Natural killer cell (primary cell): ENCODE measurements around the gene MRPS34. TPM values are rescaled to one million over a fixed set of nuclear protein-coding genes. Genes with fewer than 3 reads are reported as not detected.

ENCODE experiments used
- ATAC-seq, 3 donors: fragments of 150-1000 bp in 2 of 3; fragments of 200-7000 bp in 1 of 3; cut with Tn5 transposase; 1 replicate in 1 of 3; 2 replicates in 2 of 3; pipeline ENCODE4 v1.10.0; 2021; ENCODE audit warnings: mild to moderate bottlenecking in 2 of 3, moderate library complexity in 2 of 3
- DNase-seq, 2 donors: peaks; one replicate each; pipeline versions ENCODE4 v3.0.0 to v3.0.0-alpha.2; 2013 to 2021; ENCODE audit warnings: mixed read lengths in 1 of 2
- H3K27ac ChIP-seq: one replicate; pipeline ENCODE4 v1.5.1; 2013; ENCODE audit warnings: mild to moderate bottlenecking, low read length
- H3K27me3 ChIP-seq: one replicate; pipeline ENCODE4 v1.6.1; 2013; ENCODE audit warnings: low read length; ENCODE audit not compliant: control insufficient read depth, insufficient read depth
- H3K36me3 ChIP-seq: one replicate; pipeline ENCODE4 v1.6.1; 2013; ENCODE audit warnings: low read length; ENCODE audit not compliant: control insufficient read depth, insufficient read depth
- H3K4me1 ChIP-seq: one replicate; pipeline ENCODE4 v1.6.1; 2013; ENCODE audit warnings: low read length; ENCODE audit not compliant: control insufficient read depth, insufficient read depth
- H3K4me3 ChIP-seq: one replicate; pipeline ENCODE4 v1.5.1; 2013; ENCODE audit warnings: low read length
- H3K9me3 ChIP-seq: one replicate; pipeline ENCODE4 v1.6.1; 2013; ENCODE audit warnings: low read length; ENCODE audit not compliant: control insufficient read depth, insufficient read depth
- H3K27ac Mint-ChIP-seq, 2 donors: one replicate each; pipeline ENCODE4 v1.8.0; 2022; ENCODE audit warnings: mild to moderate bottlenecking in 2 of 2, mixed read lengths in 2 of 2, moderate library complexity in 1 of 2
- H3K27me3 Mint-ChIP-seq, 2 donors: one replicate each; pipeline ENCODE4 v1.8.0; 2022; ENCODE audit warnings: low read depth in 2 of 2, mixed read lengths in 2 of 2
- H3K36me3 Mint-ChIP-seq: one replicate; pipeline ENCODE4 v1.8.0; 2022; ENCODE audit warnings: mixed read lengths
- H3K4me1 Mint-ChIP-seq, 2 donors: one replicate each; pipeline ENCODE4 v1.8.0; 2022; ENCODE audit warnings: mixed read lengths in 2 of 2
- H3K4me3 Mint-ChIP-seq: one replicate; pipeline ENCODE4 v1.8.0; 2022; ENCODE audit warnings: mild to moderate bottlenecking, moderate library complexity, mixed read lengths
- H3K9me3 Mint-ChIP-seq, 2 donors: one replicate each; pipeline ENCODE4 v1.8.0; 2022; ENCODE audit warnings: mixed read lengths in 2 of 2
- CTCF ChIP-seq: fragments of 200-600 bp; IDR thresholded peaks from one replicate; pipeline ENCODE4 v1.8.0; 2022; ENCODE audit warnings: antibody characterized with exemption
- WGBS: methylation state at CpG from one replicate; pipeline ENCODE4 v1.1.7; 2013; ENCODE audit warnings: missing lambda C conversion rate; ENCODE audit not compliant: insufficient coverage; 5-methylcytosine and 5-hydroxymethylcytosine counted together
- intact Hi-C: fragments of 100-400 bp; cut with micrococcal nuclease; formaldehyde crosslinking; loops from one replicate; pipeline ENCODE4 v1.14.2; 2022
- total RNA-seq, 4 donors: library from RNA; stranded (reverse); fragments of 120-200 nt in 1 of 4; gene quantifications; one replicate each; pipeline versions ENCODE4 v1.2.3 to v1.2.4, GENCODE V29; 2013 to 2022

MRPS34 gene
- total RNA-seq, 3 donors from 2014 or later (not counting 1 experiment from before 2014, with no cell fraction given), result 26.5 to 42.0 (median 41.4) TPM

DNA sequence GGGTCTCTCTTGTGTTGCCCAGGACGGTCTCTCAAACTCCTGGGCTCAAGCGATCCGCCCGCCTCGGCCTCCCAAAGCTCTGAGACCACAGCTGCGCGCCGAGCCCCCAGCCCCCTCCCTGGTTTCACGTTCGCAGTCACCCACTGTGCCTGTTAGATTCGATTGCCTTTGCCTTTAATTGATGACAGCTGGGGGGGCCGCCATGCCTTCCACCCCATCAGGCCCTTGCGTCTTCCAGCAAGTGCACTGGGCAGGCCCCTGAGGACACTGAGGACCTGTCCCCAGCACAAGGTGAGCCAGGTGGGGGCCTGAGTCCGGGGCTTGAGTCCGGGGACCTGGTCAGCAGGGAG is 17.3 kb upstream of the MRPS34 start:
- Histone ChIP-seq H3K9me3 (no peaks in the 10 kb centered on the region), H3K4me1 (peaks cover 5% of the 10 kb centered on the region), H3K36me3 (peaks cover 20% of the 10 kb centered on the region), H3K4me3 (no peak overlapping the region), H3K27me3 (no peaks in the 10 kb centered on the region), H3K27ac (no peak overlapping the region)
- WGBS, result 98% methylated on average over 15 of the region's 15 CpGs
- Mint-ChIP-seq H3K9me3 (no peaks in the 10 kb centered on the region), H3K27ac (no peak overlapping the region), H3K27me3 (no peaks in the 10 kb centered on the region), H3K4me1 (peaks cover 6 to 9% of the 10 kb centered on the region in 2 donors), H3K36me3 (no peaks in the 10 kb centered on the region), H3K4me3 (no peak overlapping the region)
- ATAC-seq (no peak), DNase-seq (no peak)
- TF ChIP-seq CTCF, result no peak
- intact Hi-C loops, result no loop called here

GRCh38 chr16:1789643-1790045 is 16.7 kb upstream of the MRPS34 start:
- Histone ChIP-seq H3K4me1 (peaks cover 8% of the 10 kb centered on the region), H3K4me3 (no peak overlapping the region), H3K27ac (no peak overlapping the region), H3K36me3 (peaks cover 20% of the 10 kb centered on the region), H3K9me3 (no peaks in the 10 kb centered on the region), H3K27me3 (no peaks in the 10 kb centered on the region)
- WGBS, result 92% methylated on average over 25 of the region's 25 CpGs
- H3K9me3 Mint-ChIP-seq, result no peaks in the 10 kb centered on the region
- peaks cover 6 to 13% of the 10 kb centered on the region in 2 donors for H3K4me1 Mint-ChIP-seq
- TF ChIP-seq CTCF, result no peak
- H3K4me3 Mint-ChIP-seq, result no peak overlapping the region
- no peak overlapping the region for H3K27ac Mint-ChIP-seq
- DNase-seq (no peak), ATAC-seq (no peak)
- H3K27me3 Mint-ChIP-seq, result no peaks in the 10 kb centered on the region
- no peaks in the 10 kb centered on the region for H3K36me3 Mint-ChIP-seq
- intact Hi-C loops, result no loop called here

DNA sequence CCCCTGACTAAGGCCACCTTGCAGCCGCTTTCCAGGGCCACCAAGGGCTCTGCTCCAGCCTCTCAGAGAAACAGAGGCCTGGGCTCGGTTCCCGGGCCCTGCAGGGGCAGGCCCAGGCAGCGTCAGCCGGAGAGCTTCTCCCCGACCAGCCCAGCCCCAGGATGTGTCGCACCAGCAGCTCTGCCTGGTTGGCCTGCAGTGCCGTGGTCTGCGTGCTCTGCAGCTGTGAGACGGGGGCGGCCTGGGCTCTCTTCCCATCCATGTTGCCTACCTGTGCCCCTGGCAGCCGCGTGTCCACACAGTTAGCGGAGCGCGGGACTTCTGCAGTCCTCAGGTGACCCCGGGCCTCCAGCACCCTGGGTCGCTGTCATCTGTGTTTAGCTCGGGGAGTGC is 15.8 kb upstream of the MRPS34 start:
- no peaks in the 10 kb centered on the region for H3K27me3 Mint-ChIP-seq
- peaks cover 20% of the 10 kb centered on the region for H3K36me3 ChIP-seq
- H3K27ac ChIP-seq, result no peak overlapping the region
- no peaks in the 10 kb centered on the region for H3K9me3 ChIP-seq
- ATAC-seq, result no peak
- TF ChIP-seq CTCF, result no peak
- H3K27ac Mint-ChIP-seq, result peak overlapping the region in 1 of 2 donors; percentile 68
- no peaks in the 10 kb centered on the region for H3K9me3 Mint-ChIP-seq
- DNase-seq, result no peak
- no peaks in the 10 kb centered on the region for H3K36me3 Mint-ChIP-seq
- H3K4me1 Mint-ChIP-seq, result peaks cover 6 to 13% of the 10 kb centered on the region in 2 donors
- H3K4me3 ChIP-seq, result no peak overlapping the region
- no peaks in the 10 kb centered on the region for H3K27me3 ChIP-seq
- peaks cover 15% of the 10 kb centered on the region for H3K4me1 ChIP-seq
- intact Hi-C loops, result no loop called here
- peak overlapping the region; percentile 35 for H3K4me3 Mint-ChIP-seq
- 91% methylated on average over 19 of the region's 19 CpGs for WGBS

DNA sequence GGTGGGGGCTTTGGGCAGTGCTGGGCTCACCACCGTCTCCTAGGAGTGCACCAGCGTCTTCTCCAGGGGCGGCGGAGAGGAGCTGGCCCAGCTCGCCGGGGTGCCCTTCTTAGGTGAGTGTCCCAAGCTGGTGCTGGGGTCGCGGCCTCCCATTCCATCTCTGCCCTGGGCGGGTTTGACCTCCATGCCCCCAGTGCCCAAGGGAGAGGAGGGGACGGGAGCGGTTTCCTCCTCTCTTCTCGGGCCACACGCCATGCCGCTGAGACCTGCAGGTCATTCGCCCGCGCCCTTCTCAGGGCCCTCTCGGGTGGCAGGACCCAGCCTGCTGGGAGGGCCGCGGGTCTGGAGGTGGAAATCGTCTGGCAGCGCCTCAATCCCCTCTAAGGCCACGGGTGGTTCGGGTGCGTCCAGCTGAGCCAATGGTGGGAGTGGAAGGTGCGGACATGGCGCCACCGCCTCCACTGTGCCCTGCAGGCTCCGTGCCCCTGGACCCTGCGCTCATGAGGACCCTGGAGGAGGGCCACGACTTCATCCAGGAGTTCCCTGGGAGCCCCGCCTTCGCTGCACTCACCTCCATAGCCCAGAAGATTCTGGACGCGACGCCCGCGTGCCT is 15.3 kb upstream of the MRPS34 start:
- Histone ChIP-seq H3K36me3 (peaks cover 20% of the 10 kb centered on the region), H3K4me3 (no peak overlapping the region), H3K4me1 (peaks cover 20% of the 10 kb centered on the region), H3K27ac (no peak overlapping the region), H3K9me3 (no peaks in the 10 kb centered on the region), H3K27me3 (no peaks in the 10 kb centered on the region)
- no peak overlapping the region for H3K27ac Mint-ChIP-seq
- no peaks in the 10 kb centered on the region for H3K36me3 Mint-ChIP-seq
- peaks cover 6 to 16% of the 10 kb centered on the region in 2 donors for H3K4me1 Mint-ChIP-seq
- no peaks in the 10 kb centered on the region for H3K9me3 Mint-ChIP-seq
- no peak overlapping the region for H3K4me3 Mint-ChIP-seq
- no peak for TF ChIP-seq CTCF
- ATAC-seq (no peak), DNase-seq (no peak)
- 97% methylated on average over 38 of the region's 38 CpGs for WGBS
- H3K27me3 Mint-ChIP-seq, result no peaks in the 10 kb centered on the region
- intact Hi-C loops, result no loop called here
